GM06990 (cell line): ENCODE measurements around the gene IL17F.

Source experiments
- DNase-seq: peaks from one replicate; pipeline ENCODE4 v3.0.0-alpha.2; 2011; ENCODE audit not compliant: insufficient read length; ENCODE audit errors: extremely low read depth
- H3K27me3 ChIP-seq: replicated peaks from 2 replicates; pipeline ENCODE4 v1.6.0; 2011; ENCODE audit warnings: low read length; ENCODE audit not compliant: control insufficient read depth, insufficient read depth
- H3K36me3 ChIP-seq: 2 replicates; pipeline ENCODE4 v1.5.1; 2011; ENCODE audit warnings: low read length; ENCODE audit not compliant: control insufficient read depth, insufficient read depth
- H3K4me3 ChIP-seq: replicated peaks from 2 replicates; pipeline ENCODE4 v1.5.1; 2011; ENCODE audit warnings: low read depth, mild to moderate bottlenecking, control low read depth, low read length
- CTCF ChIP-seq: IDR thresholded peaks from 2 replicates; pipeline ENCODE4 v1.5.1; 2011; ENCODE audit warnings: low read length, control low read depth, mild to moderate bottlenecking, inconsistent platforms; ENCODE audit not compliant: insufficient read depth, poor library complexity, severe bottlenecking

The IL17F gene

GRCh38 chr6:52190409-52190808 lies 53.9 kb downstream of the IL17F start:
- Histone ChIP-seq H3K4me3 (no peak overlapping the region), H3K36me3 (no peaks in the 10 kb centered on the region), H3K27me3 (no peaks in the 10 kb centered on the region)
- no peak for DNase-seq
- TF ChIP-seq CTCF, result no peak

DNA sequence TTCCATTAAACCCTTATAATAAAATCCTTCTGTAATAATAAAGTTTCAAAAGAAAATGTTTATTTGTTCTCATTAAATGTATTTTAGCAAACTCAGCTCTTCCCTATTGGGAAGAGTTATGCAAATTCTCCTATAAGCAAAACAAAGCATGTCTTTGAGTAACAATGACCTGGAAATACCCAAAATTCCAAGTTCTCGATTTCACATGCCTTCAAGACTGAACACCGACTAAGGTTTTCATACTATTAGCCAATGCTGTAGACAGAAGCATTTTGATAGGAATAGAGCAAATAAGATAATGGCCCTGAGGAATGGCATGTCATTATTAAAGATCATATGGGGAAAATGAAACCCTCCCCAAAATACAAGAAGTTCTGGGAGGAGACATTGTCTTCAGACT lies 54.3 kb downstream of the IL17F start:
- Histone ChIP-seq H3K4me3 (no peak overlapping the region), H3K36me3 (no peaks in the 10 kb centered on the region), H3K27me3 (no peaks in the 10 kb centered on the region)
- no peak for TF ChIP-seq CTCF
- no peak for DNase-seq

DNA sequence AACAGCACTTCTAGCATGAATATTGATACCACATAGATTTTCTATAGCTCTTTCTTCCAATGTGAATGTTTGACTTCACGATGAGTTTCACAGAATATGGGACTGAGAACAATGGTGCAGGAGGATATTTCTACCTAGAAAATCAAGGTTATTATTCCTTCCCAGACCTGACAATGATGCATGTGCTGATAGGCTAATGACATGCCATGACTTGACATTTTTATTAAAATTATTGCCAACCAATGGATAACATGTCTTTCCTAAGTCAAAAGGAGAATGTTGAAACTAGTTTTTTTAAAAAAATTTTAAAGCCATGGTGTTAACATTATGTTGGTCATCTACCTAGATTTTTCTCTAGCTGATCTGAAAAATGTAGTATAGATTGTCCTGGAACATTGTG lies 57.2 kb downstream of the IL17F start:
- TF ChIP-seq CTCF, result no peak
- DNase-seq, result no peak
- Histone ChIP-seq H3K36me3 (no peaks in the 10 kb centered on the region), H3K4me3 (no peak overlapping the region), H3K27me3 (no peaks in the 10 kb centered on the region)
